ENCODE results near the gene RHOF. TPM values are rescaled to one million over a fixed set of nuclear protein-coding genes. Genes with fewer than 3 reads are reported as not detected.

Gene RHOF
- total and polyA plus RNA-seq, 2 of the 13 experiments (the other 11 are each of a cell fraction or from before 2014, with no cell fraction given) = 14.6 to 32.2 TPM

DNA sequence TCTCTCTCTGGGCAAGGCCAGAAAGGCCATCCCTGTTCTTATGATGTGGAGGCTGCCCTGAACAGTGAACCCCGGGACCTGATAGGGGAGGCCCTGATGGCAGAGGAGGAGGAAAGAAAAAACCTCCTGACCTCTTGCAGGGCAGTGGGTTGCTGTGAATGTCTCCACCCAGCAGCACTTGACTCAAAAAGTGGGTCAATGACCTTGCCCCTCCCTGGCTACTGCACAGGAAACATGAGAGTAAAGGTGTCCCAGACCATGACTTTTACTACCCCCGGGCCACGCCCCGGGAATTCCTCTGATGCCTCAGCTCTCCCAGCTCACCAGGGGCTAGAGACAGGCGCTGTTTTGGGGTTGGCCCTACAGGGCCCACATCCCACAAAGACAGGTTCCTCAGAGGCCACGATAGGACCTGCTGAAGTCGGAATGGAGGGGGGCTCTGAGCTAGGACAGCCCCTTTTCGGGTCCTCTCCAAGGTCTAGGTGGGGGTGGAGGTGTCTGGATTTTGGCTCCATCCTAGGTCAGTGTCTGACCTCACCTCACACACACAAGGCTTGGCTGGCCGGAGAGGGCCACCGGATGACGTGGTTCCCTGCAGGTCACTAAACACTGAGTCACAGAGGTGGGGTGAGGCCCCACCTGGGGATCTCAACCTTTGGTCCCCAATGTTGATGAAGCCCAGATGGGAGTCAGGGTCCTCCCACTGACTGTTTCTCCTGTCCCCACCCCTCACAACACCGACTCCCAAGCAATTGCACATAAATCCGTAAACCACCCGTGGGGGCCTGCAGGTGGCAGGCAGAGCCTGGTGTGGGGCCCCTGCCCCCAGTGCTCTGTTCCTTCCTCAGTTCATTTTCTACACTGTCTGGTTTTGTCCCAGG lies 1.6 kb downstream of the RHOF start (continued):
- TF ChIP-seq, protein P1, sequence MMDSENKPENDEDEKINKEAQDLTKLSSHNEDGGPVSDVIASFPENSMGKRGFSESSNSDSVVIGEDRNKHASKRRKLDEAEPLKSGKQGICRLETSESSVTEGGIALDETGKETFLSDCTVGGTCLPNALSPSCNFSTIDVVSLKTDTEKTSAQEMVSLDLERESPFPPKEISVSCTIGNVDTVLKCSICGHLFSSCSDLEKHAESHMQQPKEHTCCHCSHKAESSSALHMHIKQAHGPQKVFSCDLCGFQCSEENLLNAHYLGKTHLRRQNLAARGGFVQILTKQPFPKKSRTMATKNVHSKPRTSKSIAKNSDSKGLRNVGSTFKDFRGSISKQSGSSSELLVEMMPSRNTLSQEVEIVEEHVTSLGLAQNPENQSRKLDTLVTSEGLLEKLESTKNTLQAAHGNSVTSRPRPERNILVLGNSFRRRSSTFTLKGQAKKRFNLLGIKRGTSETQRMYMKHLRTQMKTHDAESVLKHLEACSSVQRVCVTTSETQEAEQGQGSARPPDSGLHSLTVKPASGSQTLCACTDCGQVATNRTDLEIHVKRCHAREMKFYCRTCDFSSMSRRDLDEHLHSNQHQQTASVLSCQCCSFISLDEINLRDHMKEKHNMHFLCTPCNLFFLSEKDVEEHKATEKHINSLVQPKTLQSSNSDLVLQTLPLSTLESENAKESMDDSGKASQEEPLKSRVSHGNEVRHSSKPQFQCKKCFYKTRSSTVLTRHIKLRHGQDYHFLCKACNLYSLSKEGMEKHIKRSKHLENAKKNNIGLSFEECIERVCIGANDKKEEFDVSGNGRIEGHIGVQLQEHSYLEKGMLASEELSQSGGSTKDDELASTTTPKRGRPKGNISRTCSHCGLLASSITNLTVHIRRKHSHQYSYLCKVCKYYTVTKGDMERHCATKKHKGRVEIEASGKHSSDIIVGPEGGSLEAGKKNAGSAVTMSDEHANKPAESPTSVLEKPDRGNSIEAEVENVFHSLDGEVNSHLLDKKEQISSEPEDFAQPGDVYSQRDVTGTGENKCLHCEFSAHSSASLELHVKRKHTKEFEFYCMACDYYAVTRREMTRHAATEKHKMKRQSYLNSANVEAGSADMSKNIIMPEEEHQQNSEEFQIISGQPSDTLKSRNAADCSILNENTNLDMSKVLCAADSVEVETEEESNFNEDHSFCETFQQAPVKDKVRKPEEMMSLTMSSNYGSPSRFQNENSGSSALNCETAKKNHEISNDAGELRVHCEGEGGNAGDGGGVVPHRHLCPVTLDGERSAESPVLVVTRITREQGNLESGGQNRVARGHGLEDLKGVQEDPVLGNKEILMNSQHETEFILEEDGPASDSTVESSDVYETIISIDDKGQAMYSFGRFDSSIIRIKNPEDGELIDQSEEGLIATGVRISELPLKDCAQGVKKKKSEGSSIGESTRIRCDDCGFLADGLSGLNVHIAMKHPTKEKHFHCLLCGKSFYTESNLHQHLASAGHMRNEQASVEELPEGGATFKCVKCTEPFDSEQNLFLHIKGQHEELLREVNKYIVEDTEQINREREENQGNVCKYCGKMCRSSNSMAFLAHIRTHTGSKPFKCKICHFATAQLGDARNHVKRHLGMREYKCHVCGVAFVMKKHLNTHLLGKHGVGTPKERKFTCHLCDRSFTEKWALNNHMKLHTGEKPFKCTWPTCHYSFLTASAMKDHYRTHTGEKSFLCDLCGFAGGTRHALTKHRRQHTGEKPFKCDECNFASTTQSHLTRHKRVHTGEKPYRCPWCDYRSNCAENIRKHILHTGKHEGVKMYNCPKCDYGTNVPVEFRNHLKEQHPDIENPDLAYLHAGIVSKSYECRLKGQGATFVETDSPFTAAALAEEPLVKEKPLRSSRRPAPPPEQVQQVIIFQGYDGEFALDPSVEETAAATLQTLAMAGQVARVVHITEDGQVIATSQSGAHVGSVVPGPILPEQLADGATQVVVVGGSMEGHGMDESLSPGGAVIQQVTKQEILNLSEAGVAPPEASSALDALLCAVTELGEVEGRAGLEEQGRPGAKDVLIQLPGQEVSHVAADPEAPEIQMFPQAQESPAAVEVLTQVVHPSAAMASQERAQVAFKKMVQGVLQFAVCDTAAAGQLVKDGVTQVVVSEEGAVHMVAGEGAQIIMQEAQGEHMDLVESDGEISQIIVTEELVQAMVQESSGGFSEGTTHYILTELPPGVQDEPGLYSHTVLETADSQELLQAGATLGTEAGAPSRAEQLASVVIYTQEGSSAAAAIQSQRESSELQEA (CRISPR knock-in tag; IDR thresholded peaks at IDR 0.05; ENCODE audit: not compliant biosample characterization) = no peak
- TF ChIP-seq ZNF253 (CRISPR knock-in tag; IDR thresholded peaks at IDR 0.05; ENCODE audit: borderline replicate concordance) (no peak), ZNF737 (CRISPR knock-in tag; IDR thresholded peaks at IDR 0.05; ENCODE audit: borderline replicate concordance) (no peak), ESRRA (CRISPR knock-in tag; IDR thresholded peaks at IDR 0.05; ENCODE audit: low read depth) (0 out of 2 replicates have a peak, but pooled peaks have one; percentile 15), NFIC (IDR thresholded peaks at IDR 0.05; ENCODE audit: low read length) (no peak), XBP1 (CRISPR knock-in tag; IDR thresholded peaks at IDR 0.05) (no peak), BHLHE40 (IDR thresholded peaks at IDR 0.05; ENCODE audit: low read length) (no peak), RFX5 (IDR thresholded peaks at IDR 0.05; ENCODE audit: low read depth, low read length) (0 out of 2 replicates have a peak, but pooled peaks have one; percentile 29)
- TF ChIP-seq, protein P2, sequence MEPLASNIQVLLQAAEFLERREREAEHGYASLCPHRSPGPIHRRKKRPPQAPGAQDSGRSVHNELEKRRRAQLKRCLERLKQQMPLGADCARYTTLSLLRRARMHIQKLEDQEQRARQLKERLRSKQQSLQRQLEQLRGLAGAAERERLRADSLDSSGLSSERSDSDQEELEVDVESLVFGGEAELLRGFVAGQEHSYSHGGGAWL (CRISPR knock-in tag; IDR thresholded peaks at IDR 0.05) = no peak
- TF ChIP-seq, protein P3, sequence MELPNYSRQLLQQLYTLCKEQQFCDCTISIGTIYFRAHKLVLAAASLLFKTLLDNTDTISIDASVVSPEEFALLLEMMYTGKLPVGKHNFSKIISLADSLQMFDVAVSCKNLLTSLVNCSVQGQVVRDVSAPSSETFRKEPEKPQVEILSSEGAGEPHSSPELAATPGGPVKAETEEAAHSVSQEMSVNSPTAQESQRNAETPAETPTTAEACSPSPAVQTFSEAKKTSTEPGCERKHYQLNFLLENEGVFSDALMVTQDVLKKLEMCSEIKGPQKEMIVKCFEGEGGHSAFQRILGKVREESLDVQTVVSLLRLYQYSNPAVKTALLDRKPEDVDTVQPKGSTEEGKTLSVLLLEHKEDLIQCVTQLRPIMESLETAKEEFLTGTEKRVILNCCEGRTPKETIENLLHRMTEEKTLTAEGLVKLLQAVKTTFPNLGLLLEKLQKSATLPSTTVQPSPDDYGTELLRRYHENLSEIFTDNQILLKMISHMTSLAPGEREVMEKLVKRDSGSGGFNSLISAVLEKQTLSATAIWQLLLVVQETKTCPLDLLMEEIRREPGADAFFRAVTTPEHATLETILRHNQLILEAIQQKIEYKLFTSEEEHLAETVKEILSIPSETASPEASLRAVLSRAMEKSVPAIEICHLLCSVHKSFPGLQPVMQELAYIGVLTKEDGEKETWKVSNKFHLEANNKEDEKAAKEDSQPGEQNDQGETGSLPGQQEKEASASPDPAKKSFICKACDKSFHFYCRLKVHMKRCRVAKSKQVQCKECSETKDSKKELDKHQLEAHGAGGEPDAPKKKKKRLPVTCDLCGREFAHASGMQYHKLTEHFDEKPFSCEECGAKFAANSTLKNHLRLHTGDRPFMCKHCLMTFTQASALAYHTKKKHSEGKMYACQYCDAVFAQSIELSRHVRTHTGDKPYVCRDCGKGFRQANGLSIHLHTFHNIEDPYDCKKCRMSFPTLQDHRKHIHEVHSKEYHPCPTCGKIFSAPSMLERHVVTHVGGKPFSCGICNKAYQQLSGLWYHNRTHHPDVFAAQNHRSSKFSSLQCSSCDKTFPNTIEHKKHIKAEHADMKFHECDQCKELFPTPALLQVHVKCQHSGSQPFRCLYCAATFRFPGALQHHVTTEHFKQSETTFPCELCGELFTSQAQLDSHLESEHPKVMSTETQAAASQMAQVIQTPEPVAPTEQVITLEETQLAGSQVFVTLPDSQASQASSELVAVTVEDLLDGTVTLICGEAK (IDR thresholded peaks at IDR 0.05) = no peak
- TF ChIP-seq, protein P3 (CRISPR knock-in tag; IDR thresholded peaks at IDR 0.05) = no peak

All from HepG2 (cell line).